ENCODE results near the gene LURAP1L.

DNA sequence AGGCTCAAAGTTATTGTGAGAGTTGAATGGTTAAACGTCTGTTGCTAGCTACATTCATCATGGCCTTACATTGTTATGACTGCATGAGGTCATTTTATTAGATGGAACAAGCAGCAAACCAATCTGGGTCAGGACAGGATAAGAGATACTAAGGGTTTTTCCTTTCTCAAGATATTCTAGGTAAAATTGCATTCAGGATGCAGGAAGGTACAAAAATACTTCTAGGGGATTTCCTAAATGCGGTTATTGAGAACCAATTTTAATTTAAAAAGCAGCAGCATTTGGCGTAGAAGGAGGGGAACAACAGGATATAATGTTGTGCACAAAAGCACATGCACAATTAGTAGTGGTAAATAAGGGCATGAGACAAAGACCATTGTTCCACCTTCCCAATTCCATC lies 39.2 kb upstream of the LURAP1L start:
- TF ChIP-seq ZNF274 (IDR thresholded peaks at IDR 0.05; ENCODE audit: low read length) (no peak), ZNF274 (tag by site-specific recombination; IDR thresholded peaks at IDR 0.05; ENCODE audit: borderline replicate concordance) (no peak), ZNF10 (tag by site-specific recombination; IDR thresholded peaks at IDR 0.05) (no peak), ZNF658 (tag by site-specific recombination; IDR thresholded peaks at IDR 0.05) (no peak), ZNF112 (tag by site-specific recombination; IDR thresholded peaks at IDR 0.05) (no peak), MZF1 (tag by site-specific recombination; IDR thresholded peaks at IDR 0.05; ENCODE audit: borderline replicate concordance) (no peak), ZNF239 (tag by site-specific recombination; IDR thresholded peaks at IDR 0.05) (no peak), YY1 (tag by site-specific recombination; IDR thresholded peaks at IDR 0.05) (no peak)
- TF ChIP-seq, protein P1, sequence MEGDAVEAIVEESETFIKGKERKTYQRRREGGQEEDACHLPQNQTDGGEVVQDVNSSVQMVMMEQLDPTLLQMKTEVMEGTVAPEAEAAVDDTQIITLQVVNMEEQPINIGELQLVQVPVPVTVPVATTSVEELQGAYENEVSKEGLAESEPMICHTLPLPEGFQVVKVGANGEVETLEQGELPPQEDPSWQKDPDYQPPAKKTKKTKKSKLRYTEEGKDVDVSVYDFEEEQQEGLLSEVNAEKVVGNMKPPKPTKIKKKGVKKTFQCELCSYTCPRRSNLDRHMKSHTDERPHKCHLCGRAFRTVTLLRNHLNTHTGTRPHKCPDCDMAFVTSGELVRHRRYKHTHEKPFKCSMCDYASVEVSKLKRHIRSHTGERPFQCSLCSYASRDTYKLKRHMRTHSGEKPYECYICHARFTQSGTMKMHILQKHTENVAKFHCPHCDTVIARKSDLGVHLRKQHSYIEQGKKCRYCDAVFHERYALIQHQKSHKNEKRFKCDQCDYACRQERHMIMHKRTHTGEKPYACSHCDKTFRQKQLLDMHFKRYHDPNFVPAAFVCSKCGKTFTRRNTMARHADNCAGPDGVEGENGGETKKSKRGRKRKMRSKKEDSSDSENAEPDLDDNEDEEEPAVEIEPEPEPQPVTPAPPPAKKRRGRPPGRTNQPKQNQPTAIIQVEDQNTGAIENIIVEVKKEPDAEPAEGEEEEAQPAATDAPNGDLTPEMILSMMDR (tag by site-specific recombination; IDR thresholded peaks at IDR 0.05), result no peak
